HL-60/S4 treated with retinoic acid at 250 ng/mL for 4 days and 3 days (cell line): ENCODE results near the gene ATG5.

ENCODE experiments used
- in situ Hi-C: fragments of 300-500 bp; cut with MboI; formaldehyde crosslinking; loops from 2 replicates; pipeline ENCODE4 v1.7.0; 2022; ENCODE audit warnings: low sequenced_read_pairs

ATG5 gene

GRCh38 chr6:106184629-106185028 lies 140.9 kb downstream of the ATG5 start:
- in situ Hi-C loops: no loop called here

- in situ Hi-C loops: no loop called here
These were observed 142.1 kb downstream of the ATG5 start for GRCh38 chr6:106183430-106183829.

GRCh38 chr6:106182455-106182854 lies 143.1 kb downstream of the ATG5 start:
- in situ Hi-C loops: no loop called here

GRCh38 chr6:106181664-106182418 lies 143.7 kb downstream of the ATG5 start:
- in situ Hi-C loops: no loop called here

GRCh38 chr6:106180208-106180607 lies 145.4 kb downstream of the ATG5 start:
- in situ Hi-C loops: no loop called here

GRCh38 chr6:106178900-106179299 lies 146.7 kb downstream of the ATG5 start:
- in situ Hi-C loops: no loop called here

GRCh38 chr6:106177786-106178185 lies 147.8 kb downstream of the ATG5 start:
- in situ Hi-C loops: no loop called here

GRCh38 chr6:106173124-106173879 lies 152.3 kb downstream of the ATG5 start:
- in situ Hi-C loops: no loop called here

- in situ Hi-C loops: no loop called here
These were observed 155.3 kb downstream of the ATG5 start for GRCh38 chr6:106170030-106170791.

- in situ Hi-C loops: no loop called here
These were observed 156.0 kb downstream of the ATG5 start for GRCh38 chr6:106169517-106169916.

GRCh38 chr6:106168097-106168888 lies 157.3 kb downstream of the ATG5 start:
- in situ Hi-C loops: no loop called here

- in situ Hi-C loops: no loop called here
These were observed 158.3 kb downstream of the ATG5 start for GRCh38 chr6:106167096-106167814.

- in situ Hi-C loops: no loop called here
These were observed 159.6 kb downstream of the ATG5 start for GRCh38 chr6:106165885-106166485.

GRCh38 chr6:106163966-106164877 lies 161.3 kb downstream of the ATG5 start:
- in situ Hi-C loops: no loop called here

- in situ Hi-C loops: no loop called here
These were observed 162.1 kb downstream of the ATG5 start for GRCh38 chr6:106163446-106163965.

GRCh38 chr6:106162921-106163320 lies 162.6 kb downstream of the ATG5 start:
- in situ Hi-C loops: no loop called here

- in situ Hi-C loops: no loop called here
These were observed 163.7 kb downstream of the ATG5 start for GRCh38 chr6:106161893-106162292.

- in situ Hi-C loops: no loop called here
These were observed 164.2 kb downstream of the ATG5 start for GRCh38 chr6:106161311-106161874.
